ENCODE data around the gene CYP19A1. TPM values are rescaled to one million over a fixed set of nuclear protein-coding genes. Genes with fewer than 3 reads are reported as not detected.

CYP19A1 gene
- total RNA-seq, 1 donor from 2014 or later, result 8.0 TPM

Small RNA genes within 50 kb of the gene (microRNA-seq; reads per million reads assigned to microRNA genes)
- gene MIR4713 (ENCODE audit: borderline number of aligned reads), result not detected
- gene MIR7973-1 (ENCODE audit: borderline number of aligned reads), result not detected
- not detected for gene MIR7973-2 (ENCODE audit: borderline number of aligned reads)

Other genes with a start within 250 kb of the CYP19A1 start
- 7.4 TPM for gene TNFAIP8L3, start 243.7 kb downstream of the CYP19A1 start, total RNA-seq
- 194 TPM for gene GLDN, start 3.1 kb upstream of the CYP19A1 start, total RNA-seq